ENCODE measurements around the gene MRPS6. TPM values are rescaled to one million over a fixed set of nuclear protein-coding genes. Genes with fewer than 3 reads are reported as not detected.

The MRPS6 gene
- total RNA-seq, 1 donor from 2014 or later, result 120 TPM

DNA sequence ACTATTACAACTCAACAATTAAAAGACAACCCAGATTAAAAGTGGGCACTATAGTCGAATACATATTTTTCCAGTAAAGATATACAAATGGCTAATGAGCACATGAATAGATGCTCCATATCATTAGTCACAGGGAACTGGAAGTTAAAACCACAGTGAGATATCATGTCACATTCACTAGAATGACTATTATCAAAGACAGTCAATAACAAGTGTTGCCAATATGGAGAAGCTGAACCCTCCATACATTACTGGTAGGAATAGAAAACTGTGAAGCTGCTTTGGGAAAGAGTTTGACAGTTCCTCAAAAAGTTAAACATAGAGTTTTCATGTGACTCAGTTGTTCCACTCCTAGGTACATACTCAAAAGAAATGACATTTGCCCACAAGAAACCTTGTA, 30.6 kb upstream of the MRPS6 start:
- Mint-ChIP-seq H3K36me3 (ENCODE audit: low read depth) (no peaks in the 10 kb centered on the region), H3K4me1 (ENCODE audit: low read depth) (peaks cover 4% of the 10 kb centered on the region), H3K27me3 (ENCODE audit: low read depth) (no peaks in the 10 kb centered on the region), H3K9me3 (peaks cover 4% of the 10 kb centered on the region), H3K4me3 (ENCODE audit: low read depth) (no peak overlapping the region), H3K27ac (no peak overlapping the region)
- DNase-seq (ENCODE audit: low spot score), result no peak
- intact Hi-C loops (cut with micrococcal nuclease), result no loop called here

DNA sequence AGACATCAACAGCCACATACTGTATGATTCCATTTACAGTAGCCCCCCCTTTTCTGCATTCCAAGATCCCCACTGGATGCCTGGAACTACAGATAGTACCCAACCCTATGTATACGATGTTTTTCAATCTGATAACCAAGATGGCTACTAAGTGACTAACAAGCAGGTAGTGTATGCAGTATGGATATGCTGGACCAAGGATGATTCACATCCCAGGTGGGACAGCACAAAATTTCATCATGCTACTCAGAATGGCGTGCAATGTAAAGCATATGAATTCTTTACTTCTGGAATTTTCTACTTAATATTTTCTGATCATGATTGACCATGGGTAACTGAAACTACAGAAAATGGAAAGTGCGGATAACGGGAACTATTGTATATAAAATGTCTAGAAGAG, 30.0 kb upstream of the MRPS6 start:
- Mint-ChIP-seq H3K9me3 (peaks cover under 1% of the 10 kb centered on the region), H3K4me1 (ENCODE audit: low read depth) (peaks cover 4% of the 10 kb centered on the region), H3K4me3 (ENCODE audit: low read depth) (no peak overlapping the region), H3K27ac (no peak overlapping the region), H3K27me3 (ENCODE audit: low read depth) (no peaks in the 10 kb centered on the region), H3K36me3 (ENCODE audit: low read depth) (no peaks in the 10 kb centered on the region)
- no peak for DNase-seq (ENCODE audit: low spot score)
- intact Hi-C loops (cut with micrococcal nuclease), result no loop called here

DNA sequence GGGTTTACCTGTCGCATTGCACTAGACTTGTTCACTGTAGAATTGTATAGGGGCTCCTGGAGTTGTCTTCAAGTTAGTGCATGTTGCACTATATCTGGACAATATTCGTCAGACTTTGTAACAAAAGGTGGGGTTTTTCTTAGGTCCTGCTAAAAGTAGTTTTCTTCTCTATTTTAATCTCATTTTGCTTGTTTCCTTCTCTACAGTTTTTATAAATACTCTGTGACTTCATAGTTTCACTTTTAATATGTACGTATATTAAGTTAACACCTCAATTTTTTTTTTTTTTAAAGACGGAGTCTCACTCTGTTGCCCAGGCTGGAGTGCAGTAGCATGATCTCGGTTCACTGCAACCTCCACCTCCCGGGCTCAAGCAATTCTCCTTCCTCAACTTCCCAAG, 26.5 kb upstream of the MRPS6 start:
- H3K4me3 Mint-ChIP-seq (ENCODE audit: low read depth), result no peak overlapping the region
- H3K36me3 Mint-ChIP-seq (ENCODE audit: low read depth), result no peaks in the 10 kb centered on the region
- intact Hi-C loops (cut with micrococcal nuclease), result no loop called here

DNA sequence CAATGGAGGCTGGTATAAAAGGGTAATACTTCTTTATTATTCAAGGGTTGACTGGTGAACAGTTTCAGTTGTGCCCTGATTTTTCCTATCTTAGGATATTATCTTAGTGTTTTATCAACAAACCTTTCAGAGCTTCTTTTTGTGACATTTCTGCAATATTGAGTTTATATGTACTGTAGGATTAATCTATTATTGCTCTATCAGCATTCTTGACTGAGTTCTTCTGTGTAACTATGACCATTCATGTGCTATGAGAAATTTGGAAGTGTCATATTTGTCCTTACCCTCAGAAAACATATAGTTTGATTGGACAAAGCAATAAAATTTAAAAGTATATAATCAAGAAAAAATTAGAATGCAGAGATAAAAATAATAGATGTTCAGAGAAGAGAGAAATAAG, 25.5 kb upstream of the MRPS6 start:
- no peaks in the 10 kb centered on the region for H3K27me3 Mint-ChIP-seq (ENCODE audit: low read depth)
- intact Hi-C loops (cut with micrococcal nuclease), result no loop called here
- H3K27ac Mint-ChIP-seq, result no peak overlapping the region
- no peaks in the 10 kb centered on the region for H3K36me3 Mint-ChIP-seq (ENCODE audit: low read depth)
- H3K9me3 Mint-ChIP-seq, result no peaks in the 10 kb centered on the region
- no peak for DNase-seq (ENCODE audit: low spot score)
- peaks cover 5% of the 10 kb centered on the region for H3K4me1 Mint-ChIP-seq (ENCODE audit: low read depth)
- H3K4me3 Mint-ChIP-seq (ENCODE audit: low read depth), result no peak overlapping the region

More for the DNA sequence above, 26.5 kb upstream of the MRPS6 start:
- no peak for DNase-seq (ENCODE audit: low spot score)
- no peak overlapping the region for H3K27ac Mint-ChIP-seq
- peaks cover 5% of the 10 kb centered on the region for H3K4me1 Mint-ChIP-seq (ENCODE audit: low read depth)
- H3K27me3 Mint-ChIP-seq (ENCODE audit: low read depth), result no peaks in the 10 kb centered on the region
- H3K9me3 Mint-ChIP-seq, result no peaks in the 10 kb centered on the region

DNA sequence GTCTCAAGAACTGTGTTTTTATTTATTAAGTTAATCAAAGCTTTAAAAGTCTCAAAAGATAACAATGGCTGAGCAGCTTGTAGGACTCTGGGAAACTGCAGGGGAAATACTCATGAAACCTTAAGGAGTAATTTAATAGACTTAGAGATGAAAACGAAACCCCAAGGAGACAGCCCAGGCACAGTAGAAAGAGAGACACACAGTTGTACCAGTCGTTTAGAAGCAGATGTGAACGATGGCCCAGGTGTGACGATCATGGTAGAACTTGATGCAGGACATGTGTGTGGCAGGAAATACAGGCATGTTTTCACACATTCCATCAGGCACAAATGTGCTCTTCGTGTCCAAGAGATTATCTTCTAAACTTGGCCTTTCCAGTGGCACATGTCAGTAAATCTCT, 21.2 kb upstream of the MRPS6 start:
- Mint-ChIP-seq H3K36me3 (ENCODE audit: low read depth) (no peaks in the 10 kb centered on the region), H3K4me3 (ENCODE audit: low read depth) (no peak overlapping the region), H3K4me1 (ENCODE audit: low read depth) (peaks cover 2% of the 10 kb centered on the region), H3K27ac (no peak overlapping the region), H3K27me3 (ENCODE audit: low read depth) (no peaks in the 10 kb centered on the region), H3K9me3 (no peaks in the 10 kb centered on the region)
- intact Hi-C loops (cut with micrococcal nuclease), result no loop called here
- no peak for DNase-seq (ENCODE audit: low spot score)

DNA sequence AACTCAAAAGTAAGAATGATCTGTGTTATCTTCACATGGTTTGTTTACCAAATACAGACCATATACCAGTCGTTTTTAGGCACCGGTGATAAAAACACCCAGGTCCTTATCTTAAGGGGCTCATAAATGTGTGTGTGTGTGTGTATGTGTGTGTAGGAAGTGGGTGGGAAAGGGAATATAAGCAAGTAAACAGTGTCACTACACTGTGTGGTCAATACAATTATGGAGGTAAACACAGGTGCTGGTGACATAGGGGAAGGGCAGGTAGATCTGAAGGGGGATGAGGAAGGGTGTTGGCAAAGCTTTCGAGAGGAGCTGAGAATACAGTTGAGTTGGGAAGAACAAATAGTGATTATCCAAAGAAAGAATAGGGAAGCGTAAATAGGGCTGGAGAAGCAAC, 19.1 kb upstream of the MRPS6 start:
- no peak overlapping the region for H3K27ac Mint-ChIP-seq
- no peak for DNase-seq (ENCODE audit: low spot score)
- intact Hi-C loops (cut with micrococcal nuclease), result no loop called here

DNA sequence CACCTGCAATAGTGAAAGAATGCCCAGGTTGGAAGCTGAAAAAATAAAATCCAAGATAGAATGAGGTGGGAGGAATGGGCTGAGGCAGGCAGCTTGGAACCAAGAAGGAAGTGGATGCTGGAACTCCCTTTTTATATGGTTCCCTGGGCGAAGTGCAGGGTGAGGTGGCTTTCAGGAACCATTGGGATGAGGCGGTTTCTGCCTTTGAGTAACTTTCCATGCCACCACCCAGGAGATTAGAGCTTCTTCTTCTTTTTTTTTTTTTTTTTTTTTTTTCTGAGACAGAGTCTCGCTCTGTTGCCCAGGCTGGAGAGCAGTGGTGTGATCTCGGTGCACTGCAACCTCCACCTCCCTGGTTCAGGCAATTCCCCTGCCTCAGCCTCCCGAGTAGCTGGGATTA, 17.8 kb upstream of the MRPS6 start:
- no peaks in the 10 kb centered on the region for H3K9me3 Mint-ChIP-seq
- H3K4me1 Mint-ChIP-seq (ENCODE audit: low read depth), result peaks cover 4% of the 10 kb centered on the region
- H3K27me3 Mint-ChIP-seq (ENCODE audit: low read depth), result no peaks in the 10 kb centered on the region
- no peaks in the 10 kb centered on the region for H3K36me3 Mint-ChIP-seq (ENCODE audit: low read depth)
- DNase-seq (ENCODE audit: low spot score), result no peak
- H3K27ac Mint-ChIP-seq, result no peak overlapping the region
- no peak overlapping the region for H3K4me3 Mint-ChIP-seq (ENCODE audit: low read depth)
- intact Hi-C loops (cut with micrococcal nuclease), result no loop called here

More for the DNA sequence above, 19.1 kb upstream of the MRPS6 start:
- no peaks in the 10 kb centered on the region for H3K27me3 Mint-ChIP-seq (ENCODE audit: low read depth)
- no peaks in the 10 kb centered on the region for H3K36me3 Mint-ChIP-seq (ENCODE audit: low read depth)
- H3K4me3 Mint-ChIP-seq (ENCODE audit: low read depth), result no peak overlapping the region
- peaks cover 4% of the 10 kb centered on the region for H3K4me1 Mint-ChIP-seq (ENCODE audit: low read depth)
- no peaks in the 10 kb centered on the region for H3K9me3 Mint-ChIP-seq

DNA sequence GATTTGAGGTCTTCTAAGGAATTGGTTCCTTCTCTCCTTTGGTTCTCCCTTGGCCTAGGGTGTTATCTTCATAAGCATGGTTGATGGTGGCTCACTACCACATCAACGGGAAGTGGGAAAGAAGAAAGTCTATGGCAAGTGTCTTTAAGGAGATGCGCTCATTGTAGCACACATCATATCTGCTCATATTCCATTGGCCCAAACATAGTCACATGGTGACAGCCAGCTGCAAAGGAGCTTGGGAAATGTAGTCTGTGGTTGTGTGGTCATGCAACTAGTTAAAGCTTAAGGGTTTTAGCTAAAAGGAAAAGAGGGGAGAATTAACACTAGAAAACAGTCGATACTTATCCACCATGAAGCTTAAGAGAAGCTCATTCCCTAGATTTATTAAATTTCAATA, 11.4 kb upstream of the MRPS6 start:
- intact Hi-C loops (cut with micrococcal nuclease), result no loop called here
- Mint-ChIP-seq H3K27ac (no peak overlapping the region), H3K27me3 (ENCODE audit: low read depth) (peaks cover 5% of the 10 kb centered on the region), H3K36me3 (ENCODE audit: low read depth) (no peaks in the 10 kb centered on the region), H3K9me3 (peaks cover 9% of the 10 kb centered on the region), H3K4me1 (ENCODE audit: low read depth) (peaks cover 2% of the 10 kb centered on the region), H3K4me3 (ENCODE audit: low read depth) (no peak overlapping the region)
- DNase-seq (ENCODE audit: low spot score), result no peak

DNA sequence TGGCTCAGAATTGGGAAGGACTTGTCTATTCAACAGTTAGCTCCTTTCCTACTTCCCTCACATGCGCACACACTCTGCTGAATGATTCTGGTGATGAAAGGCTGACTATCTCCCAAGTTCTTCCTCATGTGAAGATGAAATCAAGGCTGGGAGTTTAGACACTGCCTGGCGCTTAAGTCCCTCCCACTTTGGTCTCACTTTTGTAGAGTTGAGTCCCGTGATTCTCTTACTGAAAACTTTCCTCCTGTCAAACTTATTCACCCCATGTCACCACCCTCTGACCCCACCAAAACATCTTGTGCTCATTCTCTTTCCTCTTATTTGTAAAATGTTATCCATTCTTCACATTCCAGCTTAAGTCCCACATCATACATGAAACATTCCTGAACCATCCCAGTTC, 8.4 kb upstream of the MRPS6 start:
- intact Hi-C loops (cut with micrococcal nuclease), result no loop called here
- Mint-ChIP-seq H3K4me3 (ENCODE audit: low read depth) (no peak overlapping the region), H3K4me1 (ENCODE audit: low read depth) (no peaks in the 10 kb centered on the region)

DNA sequence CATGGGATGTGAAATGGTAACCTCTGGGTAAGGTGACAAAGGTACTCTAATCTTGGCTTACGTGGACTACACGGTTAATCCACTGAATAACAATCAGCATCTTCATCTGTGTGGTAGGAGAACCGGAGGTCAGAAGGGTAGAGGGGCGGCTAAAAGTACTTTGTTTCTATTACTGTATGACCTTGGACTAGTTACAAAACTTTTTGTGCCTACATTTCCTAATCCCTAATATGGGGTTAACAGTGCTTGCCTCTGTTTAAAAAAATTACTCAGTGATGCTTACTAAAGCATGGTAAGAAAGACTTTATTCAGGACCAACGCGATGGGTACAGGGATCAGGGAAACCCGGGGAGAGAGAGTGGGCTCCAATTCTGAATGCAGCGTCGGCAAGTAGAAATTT, 1.7 kb upstream of the MRPS6 start:
- H3K36me3 Mint-ChIP-seq (ENCODE audit: low read depth), result peaks cover 26% of the 10 kb centered on the region
- no peaks in the 10 kb centered on the region for H3K9me3 Mint-ChIP-seq
- intact Hi-C loops (cut with micrococcal nuclease), result loop anchor here (5.0 to 10.0 kb wide), 2 partner anchors 39 to 427 kb away; partner anchors contain the start of genes CRYZL1 and ITSN1
- H3K27ac Mint-ChIP-seq, result peak overlapping the region; percentile 39
- H3K4me1 Mint-ChIP-seq (ENCODE audit: low read depth), result peaks cover 29% of the 10 kb centered on the region
- DNase-seq (ENCODE audit: low spot score), result no peak
- H3K4me3 Mint-ChIP-seq (ENCODE audit: low read depth), result peak overlapping the region; percentile 84
- no peaks in the 10 kb centered on the region for H3K27me3 Mint-ChIP-seq (ENCODE audit: low read depth)

More for the DNA sequence above, 8.4 kb upstream of the MRPS6 start:
- no peaks in the 10 kb centered on the region for H3K36me3 Mint-ChIP-seq (ENCODE audit: low read depth)
- DNase-seq (ENCODE audit: low spot score), result no peak
- H3K9me3 Mint-ChIP-seq, result peaks cover 9% of the 10 kb centered on the region
- no peak overlapping the region for H3K27ac Mint-ChIP-seq
- H3K27me3 Mint-ChIP-seq (ENCODE audit: low read depth), result peaks cover 5% of the 10 kb centered on the region

DNA sequence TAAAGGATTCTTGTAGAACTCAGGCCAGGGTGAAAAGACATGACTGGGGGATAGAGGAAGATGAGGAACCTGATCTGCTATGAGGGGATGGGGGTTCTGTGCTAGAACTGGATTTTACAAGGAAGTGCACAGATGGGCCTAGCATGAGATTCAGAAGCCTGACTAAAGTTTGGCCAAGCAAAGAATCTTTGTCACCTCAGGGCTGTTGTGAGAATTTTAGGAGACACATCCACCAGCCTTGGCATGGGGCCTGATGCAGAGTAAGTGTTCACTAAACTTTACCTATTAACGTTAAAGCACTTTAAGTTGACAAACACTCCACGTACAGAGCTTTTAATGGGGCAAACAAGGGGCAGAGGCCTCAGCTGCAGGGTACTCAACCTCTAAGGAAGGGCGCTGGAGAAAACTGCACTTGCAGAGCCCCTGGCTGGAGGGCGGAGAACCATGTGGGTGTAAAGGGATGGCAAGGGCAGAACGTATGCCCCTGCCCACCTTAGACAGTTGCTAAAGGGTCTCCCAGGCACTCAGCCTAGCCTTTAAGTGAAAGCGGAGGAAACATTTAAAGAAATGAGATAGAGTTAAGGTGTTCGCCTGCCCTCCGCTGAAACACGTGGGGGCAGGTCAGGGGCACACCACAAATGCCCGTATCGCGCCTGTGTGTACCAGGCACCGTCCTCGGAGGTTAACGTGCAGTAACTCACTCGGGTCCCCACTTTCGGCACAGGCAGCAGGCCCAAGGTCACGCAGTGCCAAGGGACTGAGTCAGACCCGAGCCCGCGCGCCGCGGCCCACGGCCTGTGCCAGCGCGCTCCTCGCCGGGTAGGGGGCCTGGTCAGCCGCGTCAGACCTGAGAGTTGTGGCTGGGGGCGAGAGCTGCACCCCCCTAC, 990 bp upstream of the MRPS6 start:
- H3K36me3 Mint-ChIP-seq (ENCODE audit: low read depth), result peaks cover 33% of the 10 kb centered on the region
- H3K27me3 Mint-ChIP-seq (ENCODE audit: low read depth), result no peaks in the 10 kb centered on the region
- peaks cover 36% of the 10 kb centered on the region for H3K4me1 Mint-ChIP-seq (ENCODE audit: low read depth)
- no peaks in the 10 kb centered on the region for H3K9me3 Mint-ChIP-seq
- intact Hi-C loops (cut with micrococcal nuclease), result loop anchor here (5.0 to 10.0 kb wide), 2 partner anchors 40 to 428 kb away; partner anchors contain the start of genes CRYZL1 and ITSN1
- peak overlapping the region; percentile 39 for H3K27ac Mint-ChIP-seq
- peak overlapping the region; percentile 84 for H3K4me3 Mint-ChIP-seq (ENCODE audit: low read depth)
- DNase-seq (ENCODE audit: low spot score), result no peak

DNA sequence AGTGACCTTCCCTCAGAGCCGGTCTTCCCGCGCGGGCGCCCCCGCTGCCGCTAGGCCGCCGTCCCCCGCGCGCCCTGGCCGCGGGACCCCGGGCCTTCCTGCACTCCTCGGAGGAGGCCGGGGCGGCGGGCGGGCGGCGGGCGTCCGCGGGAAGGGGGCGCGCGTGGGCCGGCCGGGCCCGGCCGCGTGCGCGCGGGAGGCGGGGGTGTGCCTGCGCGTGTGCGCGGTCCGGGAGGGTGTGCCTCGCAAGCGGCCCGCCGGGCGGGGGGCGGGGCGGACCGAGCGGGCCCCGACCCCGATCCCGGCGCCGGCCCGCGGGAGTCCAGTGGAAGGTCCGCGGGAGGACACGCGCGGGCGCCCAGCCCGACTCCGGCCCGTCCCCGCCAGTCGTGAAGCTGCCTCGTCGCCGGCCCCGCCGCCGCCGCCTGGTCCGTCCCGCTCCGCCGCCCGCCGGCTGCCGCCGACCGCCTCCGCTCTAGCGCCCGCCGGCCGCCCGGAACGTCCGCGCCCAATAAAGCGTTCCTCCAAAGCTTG, 438 bp downstream of the MRPS6 start:
- peak overlapping the region; percentile 95 for H3K4me3 Mint-ChIP-seq (ENCODE audit: low read depth)
- peaks cover 49% of the 10 kb centered on the region for H3K4me1 Mint-ChIP-seq (ENCODE audit: low read depth)
- intact Hi-C loops (cut with micrococcal nuclease), result loop anchor here (5.0 to 10.0 kb wide), 2 partner anchors 42 to 429 kb away; partner anchors contain the start of genes CRYZL1 and ITSN1

More for the DNA sequence above, 438 bp downstream of the MRPS6 start:
- peak overlapping the region; percentile 88 for H3K27ac Mint-ChIP-seq
- no peaks in the 10 kb centered on the region for H3K9me3 Mint-ChIP-seq
- no peaks in the 10 kb centered on the region for H3K27me3 Mint-ChIP-seq (ENCODE audit: low read depth)
- no peak for DNase-seq (ENCODE audit: low spot score)
- H3K36me3 Mint-ChIP-seq (ENCODE audit: low read depth), result peaks cover 46% of the 10 kb centered on the region

Data from activated T-helper 2 cell treated with anti-CD3 and anti-CD28 coated beads, Interferon-gamma antibody, Interleukin-2, Interleukin-4, amounts not matched to agents 10 μg/mL and 5 μg/mL and 100 μg/mL, durations not matched to agents 14 hours and 24 hours and 36 hours (primary cell).